Transverse colon (tissue), 4 donors: Measurements from ENCODE around the gene HUS1B. TPM values are rescaled to one million over a fixed set of nuclear protein-coding genes. Genes with fewer than 3 reads are reported as not detected.

Source experiments
- DNase-seq: peaks from one replicate; pipeline ENCODE4 v3.0.0-alpha.2; 2019
- H3K27ac ChIP-seq, 4 donors: fragments of 200-600 bp; sonication (generic); 2 replicates each; pipeline ENCODE4 v1.5.1; 2016 to 2018; ENCODE audit warnings: inconsistent platforms in 4 of 4
- H3K27me3 ChIP-seq: fragments of 200-600 bp; sonication (generic); 2 replicates; pipeline ENCODE4 v1.5.1; 2017; ENCODE audit warnings: inconsistent platforms
- H3K36me3 ChIP-seq, 4 donors: fragments of 200-600 bp; sonication (generic); 2 replicates each; pipeline ENCODE4 v1.5.1; 2017 to 2019; ENCODE audit warnings: inconsistent platforms in 4 of 4
- H3K4me1 ChIP-seq, 4 donors: fragments of 200-600 bp; sonication (generic); 2 replicates each; pipeline ENCODE4 v1.5.1; 2017 to 2020; ENCODE audit warnings: inconsistent platforms in 4 of 4
- H3K4me3 ChIP-seq, 4 donors: fragments of 200-600 bp; sonication (generic); 1 replicate in 1 of 4; 2 replicates in 3 of 4; pipeline versions ENCODE4 v1.5.1 to v1.6.1; 2017 to 2019; ENCODE audit warnings: inconsistent platforms in 4 of 4
- H3K9me3 ChIP-seq, 2 donors: fragments of 200-600 bp; sonication (generic); 2 replicates each; pipeline ENCODE4 v1.5.1; 2017 to 2019; ENCODE audit warnings: inconsistent platforms in 2 of 2
- EP300 ChIP-seq: sonication (generic); formaldehyde crosslinking; IDR thresholded peaks from one replicate; pipeline ENCODE4 v1.6.1; 2017; ENCODE audit warnings: antibody characterized with exemption, low read depth
- POLR2A ChIP-seq: fragments of 450-650 bp; IDR thresholded peaks from one replicate; pipeline ENCODE4 v1.6.1; 2016; ENCODE audit warnings: antibody characterized with exemption, mild to moderate bottlenecking, moderate library complexity
- POLR2AphosphoS5 ChIP-seq, 3 donors: sonication (generic); formaldehyde crosslinking; IDR thresholded peaks; one replicate each; pipeline ENCODE4 v1.6.1; 2016; ENCODE audit warnings: antibody characterized with exemption in 3 of 3
- WGBS, 2 donors: methylation state at CpG; one replicate each; pipeline ENCODE4 v1.1.5; 2018; ENCODE audit warnings: low coverage in 1 of 2; 5-methylcytosine and 5-hydroxymethylcytosine counted together
- in situ Hi-C, 4 donors: fragments of 200-750 bp; cut with MboI; loops; one replicate each; pipeline versions ENCODE4 v1.15.0 to v1.15.1; 2017; ENCODE audit warnings: low sequenced_read_pairs in 3 of 4, low pct_ligation_motif_present in 1 of 4, low pct_unique_long_range_greater_than_20kb in 1 of 4
- intact Hi-C: fragments of 100-400 bp; cut with DNase I; formaldehyde crosslinking; loops from one replicate; pipeline ENCODE4 v1.15.1; 2023; ENCODE audit warnings: low total_unique reads
- total RNA-seq, 4 donors: library from RNA; depleted of rRNA; stranded (reverse); fragments of >200 nt; gene quantifications; one replicate each; pipeline ENCODE4 v1.1.0, GENCODE V29; 2016
- TF ChIP-seq, protein P1 (sequence below), 5 experiments: fragments of 200-600 bp in 3 of 5; fragments of 450-650 bp in 2 of 5; sonication (generic) in 3 of 5; IDR thresholded peaks; 1 replicate in 2 of 5; 2 replicates in 3 of 5; pipeline ENCODE4 v1.5.1; 2016 to 2017; ENCODE audit warnings: antibody characterized with exemption in 5 of 5, inconsistent platforms in 3 of 5, mild to moderate bottlenecking in 2 of 5, moderate library complexity in 1 of 5

Gene HUS1B
- total RNA-seq, 4 donors from 2014 or later, result 0.80 to 7.5 (median 3.7) TPM; not detected in 1

GRCh38 chr6:683742-684440 is 27.0 kb upstream of the HUS1B start:
- Histone ChIP-seq H3K36me3 (no peaks in the 10 kb centered on the region), H3K27ac (peak overlapping the region; percentile 63 to 70 (median 70)), H3K9me3 (no peaks in the 10 kb centered on the region), H3K4me3 (peak overlapping the region in 1 of 4 donors; percentile 19), H3K4me1 (peaks cover 0 to 49% (median 2%) of the 10 kb centered on the region in 4 donors), H3K27me3 (no peaks in the 10 kb centered on the region)
- 55 to 65% methylated on average over 3 to 15 of the region's 15 CpGs for WGBS, 2 donors
- in situ Hi-C loops (no loop called here), intact Hi-C loops (no loop called here)
- TF ChIP-seq, protein P1, sequence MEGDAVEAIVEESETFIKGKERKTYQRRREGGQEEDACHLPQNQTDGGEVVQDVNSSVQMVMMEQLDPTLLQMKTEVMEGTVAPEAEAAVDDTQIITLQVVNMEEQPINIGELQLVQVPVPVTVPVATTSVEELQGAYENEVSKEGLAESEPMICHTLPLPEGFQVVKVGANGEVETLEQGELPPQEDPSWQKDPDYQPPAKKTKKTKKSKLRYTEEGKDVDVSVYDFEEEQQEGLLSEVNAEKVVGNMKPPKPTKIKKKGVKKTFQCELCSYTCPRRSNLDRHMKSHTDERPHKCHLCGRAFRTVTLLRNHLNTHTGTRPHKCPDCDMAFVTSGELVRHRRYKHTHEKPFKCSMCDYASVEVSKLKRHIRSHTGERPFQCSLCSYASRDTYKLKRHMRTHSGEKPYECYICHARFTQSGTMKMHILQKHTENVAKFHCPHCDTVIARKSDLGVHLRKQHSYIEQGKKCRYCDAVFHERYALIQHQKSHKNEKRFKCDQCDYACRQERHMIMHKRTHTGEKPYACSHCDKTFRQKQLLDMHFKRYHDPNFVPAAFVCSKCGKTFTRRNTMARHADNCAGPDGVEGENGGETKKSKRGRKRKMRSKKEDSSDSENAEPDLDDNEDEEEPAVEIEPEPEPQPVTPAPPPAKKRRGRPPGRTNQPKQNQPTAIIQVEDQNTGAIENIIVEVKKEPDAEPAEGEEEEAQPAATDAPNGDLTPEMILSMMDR (IDR thresholded peaks at IDR 0.05), result no peak
- TF ChIP-seq POLR2AphosphoS5 (IDR thresholded peaks at IDR 0.05), result peak in 2 of 3 donors; percentile 16 to 26
- DNase-seq, result peak; percentile 21

DNA sequence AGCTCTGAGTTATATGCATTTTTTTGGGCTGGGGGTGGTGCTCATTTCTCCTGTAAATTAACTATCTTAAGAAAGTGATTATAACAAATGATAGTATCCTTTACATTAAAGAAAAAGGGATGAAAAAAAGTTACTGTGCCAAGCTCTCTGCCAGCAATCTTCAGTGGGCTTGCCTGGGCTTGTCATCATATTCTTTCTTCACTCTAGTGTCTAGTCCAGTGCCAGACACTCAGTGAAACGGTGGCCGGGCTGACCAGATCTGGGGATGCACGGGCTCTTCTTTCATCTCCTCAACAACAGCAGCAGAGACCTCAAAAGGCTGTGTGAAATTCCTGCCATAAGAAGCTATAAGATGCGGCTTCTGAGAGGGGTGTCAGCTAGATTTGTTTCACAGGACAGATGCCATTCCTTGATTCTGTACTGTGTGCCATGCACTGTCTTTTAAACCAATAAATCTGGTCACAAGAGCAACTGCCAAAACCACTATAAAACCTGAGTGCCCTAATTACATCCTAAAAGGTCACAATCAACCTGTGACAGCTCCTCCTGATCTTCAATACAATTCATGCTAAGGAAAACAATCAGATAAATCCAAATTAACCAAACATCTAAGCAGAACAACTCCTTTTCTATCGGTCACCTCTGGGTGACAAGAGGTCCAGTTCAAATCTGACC is 23.9 kb upstream of the HUS1B start:
- in situ Hi-C loops, result no loop called here
- Histone ChIP-seq H3K4me1 (peaks cover 0 to 47% (median 2%) of the 10 kb centered on the region in 4 donors), H3K27ac (peak overlapping the region in 2 of 4 donors; percentile 32 to 63), H3K27me3 (no peaks in the 10 kb centered on the region), H3K4me3 (no peak overlapping the region), H3K9me3 (no peaks in the 10 kb centered on the region), H3K36me3 (no peaks in the 10 kb centered on the region)
- TF ChIP-seq EP300, result no peak
- TF ChIP-seq, protein P1 (IDR thresholded peaks at IDR 0.05), result no peak
- TF ChIP-seq POLR2A, result no peak
- TF ChIP-seq POLR2AphosphoS5 (IDR thresholded peaks at IDR 0.05), result no peak
- 83 to 89% methylated on average over 1 to 5 of the region's 5 CpGs for WGBS, 2 donors
- intact Hi-C loops, result no loop called here
- no peak for DNase-seq

DNA sequence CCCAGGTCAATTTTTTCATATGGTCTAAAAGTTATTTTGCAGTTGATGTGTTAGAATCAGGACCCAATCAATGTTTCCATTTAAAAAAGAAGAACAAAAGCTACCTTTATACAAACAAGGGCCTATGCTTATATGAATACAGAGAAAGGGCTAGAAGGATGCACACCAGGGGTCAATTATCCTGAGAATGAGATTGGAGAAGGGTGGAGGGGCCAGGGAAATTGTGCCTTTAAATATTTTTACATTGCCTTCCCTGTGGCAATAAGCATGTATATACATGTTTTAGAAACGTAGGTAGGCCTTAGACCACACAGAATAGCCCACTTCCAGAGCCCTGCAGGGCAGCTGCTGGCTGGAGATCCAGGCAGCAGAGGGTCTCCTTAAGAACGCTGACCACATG is 23.4 kb upstream of the HUS1B start:
- Histone ChIP-seq H3K4me1 (peaks cover 0 to 45% (median 2%) of the 10 kb centered on the region in 4 donors), H3K27me3 (no peaks in the 10 kb centered on the region), H3K9me3 (no peaks in the 10 kb centered on the region), H3K4me3 (no peak overlapping the region), H3K36me3 (no peaks in the 10 kb centered on the region), H3K27ac (peak overlapping the region in 1 of 4 donors; percentile 32)
- intact Hi-C loops (no loop called here), in situ Hi-C loops (no loop called here)
- 76 to 82% methylated on average over 1 to 2 of the region's 2 CpGs for WGBS, 2 donors
- no peak for TF ChIP-seq POLR2AphosphoS5 (IDR thresholded peaks at IDR 0.05)
- no peak for TF ChIP-seq POLR2A
- no peak for TF ChIP-seq EP300
- TF ChIP-seq, protein P1 (IDR thresholded peaks at IDR 0.05), result no peak
- DNase-seq, result no peak

DNA sequence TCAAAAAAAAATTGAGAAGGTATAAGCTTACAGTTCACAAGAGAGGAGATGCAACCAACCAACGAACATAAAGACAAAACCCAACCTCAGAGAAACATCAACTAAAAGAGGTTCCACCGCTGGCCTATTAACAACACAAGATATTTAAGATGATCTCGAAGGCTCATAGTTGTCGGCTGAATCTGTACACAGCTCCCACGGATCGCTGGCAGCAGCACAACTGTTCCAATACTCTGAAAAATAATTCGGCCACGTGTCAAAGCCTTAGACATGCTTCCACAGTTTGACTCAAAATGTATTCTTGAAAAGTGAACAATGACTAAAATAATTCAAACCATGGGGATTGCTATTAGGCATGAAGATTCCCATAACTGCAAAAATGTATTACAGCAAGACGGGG is 22.4 kb upstream of the HUS1B start:
- H3K4me1 ChIP-seq, result peaks cover 0 to 37% (median 0%) of the 10 kb centered on the region in 4 donors
- TF ChIP-seq EP300 (no peak), POLR2AphosphoS5 (IDR thresholded peaks at IDR 0.05) (no peak), POLR2A (no peak)
- TF ChIP-seq, protein P1 (IDR thresholded peaks at IDR 0.05), result no peak
- H3K4me3 ChIP-seq, result no peak overlapping the region
- no peaks in the 10 kb centered on the region for H3K27me3 ChIP-seq
- intact Hi-C loops, result no loop called here
- no peaks in the 10 kb centered on the region for H3K9me3 ChIP-seq
- H3K36me3 ChIP-seq, result no peaks in the 10 kb centered on the region
- peak overlapping the region in 1 of 4 donors; percentile 52 for H3K27ac ChIP-seq
- no peak for DNase-seq
- WGBS, 2 donors, result 71 to 86% methylated on average over 8 to 9 of the region's 9 CpGs
- in situ Hi-C loops, result no loop called here
